NCI-H146 (cell line): ENCODE results near the gene TSPAN33.
"Not testable (repeated sequence)": the region's sequence is repeated elsewhere in the genome, so short reads cannot be mapped to it uniquely, and the experiment has no call there.

ENCODE experiments used
- DNase-seq: peaks from one replicate; lab custom pipeline; 2025; lab: John Stamatoyannopoulos, UW

TSPAN33 gene

DNA sequence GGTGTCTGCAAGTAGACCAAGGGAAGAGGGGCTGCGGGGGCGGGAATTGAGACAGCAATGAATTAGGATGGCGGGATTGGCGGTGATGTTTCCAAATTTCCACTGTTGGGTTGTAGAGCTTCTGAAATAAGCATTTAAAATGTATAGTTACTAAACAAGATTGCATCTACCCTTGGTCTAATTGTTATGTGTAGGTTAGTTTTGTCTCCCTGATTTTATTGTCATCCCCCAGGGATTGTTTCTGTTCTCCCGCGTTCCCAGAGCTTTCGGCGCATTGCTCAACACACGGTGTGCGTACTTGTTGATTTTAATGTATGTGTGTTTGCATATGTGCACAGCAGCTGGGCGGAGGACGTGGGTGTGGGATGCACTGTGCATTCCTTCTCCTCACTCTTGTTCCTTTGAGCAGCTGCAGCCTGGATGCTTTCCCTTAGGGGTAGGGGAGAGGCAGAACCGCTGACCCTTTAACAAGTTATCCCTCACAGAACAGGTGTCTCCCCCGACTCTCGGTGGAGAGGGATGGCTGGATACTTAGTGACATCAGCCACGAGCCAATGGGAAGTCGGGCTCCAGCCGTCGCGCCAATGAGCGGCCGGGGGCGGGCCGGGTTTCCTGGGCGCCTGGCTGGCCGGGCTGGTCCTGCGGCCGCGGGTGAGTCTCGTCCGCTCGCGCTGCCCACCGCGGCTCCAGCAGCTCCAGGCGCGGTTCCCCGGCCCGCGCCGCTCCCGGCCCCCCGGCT, at the start of gene TSPAN33:
TSS of gene TSPAN33 (plus strand) at position 613 of the 739 bp plus-strand sequence. CDS start 274 bp downstream, outside the sequence.
- DNase-seq, result peak; percentile 87

GRCh38 chr7:129095258-129095657, 49.2 kb upstream of the TSPAN33 start:
- no peak for DNase-seq

DNA sequence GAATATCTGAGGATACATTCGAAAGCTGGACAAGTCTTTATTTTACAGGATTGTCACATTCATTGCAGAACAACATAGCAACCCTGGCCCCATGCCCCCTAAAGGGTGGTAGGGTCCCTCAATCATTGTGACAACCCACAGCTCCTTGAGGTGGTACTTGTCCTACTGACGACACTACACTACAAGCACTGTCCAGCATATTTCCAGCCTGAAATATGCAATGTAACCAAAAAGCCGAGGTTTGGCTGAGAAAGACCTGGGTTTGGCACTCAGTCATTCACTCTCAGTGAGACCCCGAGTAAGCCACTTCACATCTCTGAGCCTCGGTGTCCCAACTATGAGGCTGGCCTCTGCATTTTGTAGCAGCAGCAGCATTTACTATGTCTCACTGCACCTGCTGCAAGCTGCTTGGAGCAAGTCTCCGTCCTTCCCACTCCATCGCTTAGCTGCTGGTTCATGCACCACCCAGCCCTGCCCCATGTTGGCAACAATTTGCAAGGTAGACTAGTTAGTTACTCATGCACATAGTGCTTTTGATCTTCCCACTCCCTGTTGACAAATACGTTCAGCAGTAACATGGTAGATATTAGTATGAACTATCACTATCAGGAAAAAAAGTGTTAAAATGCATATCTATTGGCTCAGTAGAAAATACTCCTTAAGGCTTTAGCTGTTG, 46.0 kb upstream of the TSPAN33 start:
- no peak for DNase-seq

GRCh38 chr7:129100827-129101166, 43.7 kb upstream of the TSPAN33 start:
- no peak for DNase-seq

- no peak for DNase-seq
Measured at GRCh38 chr7:129101746-129102145, 42.8 kb upstream of the TSPAN33 start.

- no peak for DNase-seq
Measured at GRCh38 chr7:129103561-129104324, 40.8 kb upstream of the TSPAN33 start.

DNA sequence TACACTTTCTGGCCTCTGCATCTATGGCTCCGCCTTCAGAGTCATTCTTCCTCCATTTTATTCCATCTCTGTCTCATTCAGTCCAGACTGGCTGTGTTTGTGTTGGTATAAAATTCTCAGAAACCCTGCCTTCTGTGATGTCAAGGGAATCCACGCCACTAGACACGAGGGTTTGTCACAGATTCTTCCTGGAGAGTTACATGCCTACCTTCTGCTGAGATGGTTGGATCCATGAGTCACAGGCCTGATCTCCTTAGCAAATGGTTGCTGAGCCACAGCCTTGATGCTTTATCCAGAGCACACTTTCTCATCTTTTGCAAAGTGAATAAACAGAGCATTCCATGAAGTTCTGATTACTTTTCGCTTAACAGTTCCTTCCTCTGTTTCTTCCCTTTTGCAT, 35.9 kb upstream of the TSPAN33 start:
- no peak for DNase-seq

GRCh38 chr7:129110258-129110981, 34.1 kb upstream of the TSPAN33 start:
- peak; percentile 76 for DNase-seq

- no peak for DNase-seq
Measured at GRCh38 chr7:129110982-129111376, 33.5 kb upstream of the TSPAN33 start.

DNA sequence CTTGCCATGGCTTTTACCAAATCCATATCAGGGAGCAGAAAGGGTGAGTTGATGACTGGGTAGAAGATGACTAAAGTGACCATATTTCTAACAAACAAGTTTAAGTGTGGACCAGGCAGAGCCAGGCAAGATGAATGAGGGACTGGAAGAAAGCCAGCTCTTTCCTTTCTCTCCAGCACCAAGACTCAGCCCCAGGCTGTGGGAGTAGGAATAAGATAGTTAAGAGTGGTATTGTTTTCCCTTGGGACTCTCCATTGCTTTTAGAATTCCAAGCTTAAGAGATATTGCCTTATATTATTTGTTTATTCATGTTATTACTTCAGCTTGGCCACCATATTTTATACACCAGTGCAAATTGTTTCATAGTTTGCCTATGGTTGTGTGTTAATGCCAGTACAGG, 28.8 kb upstream of the TSPAN33 start:
- no peak for DNase-seq

GRCh38 chr7:129118182-129118581, 26.3 kb upstream of the TSPAN33 start:
- DNase-seq, result no peak

- DNase-seq, result no peak
Measured at GRCh38 chr7:129118976-129119375, 25.5 kb upstream of the TSPAN33 start.

GRCh38 chr7:129121501-129122077, 22.9 kb upstream of the TSPAN33 start:
- not testable (repeated sequence) for DNase-seq

DNA sequence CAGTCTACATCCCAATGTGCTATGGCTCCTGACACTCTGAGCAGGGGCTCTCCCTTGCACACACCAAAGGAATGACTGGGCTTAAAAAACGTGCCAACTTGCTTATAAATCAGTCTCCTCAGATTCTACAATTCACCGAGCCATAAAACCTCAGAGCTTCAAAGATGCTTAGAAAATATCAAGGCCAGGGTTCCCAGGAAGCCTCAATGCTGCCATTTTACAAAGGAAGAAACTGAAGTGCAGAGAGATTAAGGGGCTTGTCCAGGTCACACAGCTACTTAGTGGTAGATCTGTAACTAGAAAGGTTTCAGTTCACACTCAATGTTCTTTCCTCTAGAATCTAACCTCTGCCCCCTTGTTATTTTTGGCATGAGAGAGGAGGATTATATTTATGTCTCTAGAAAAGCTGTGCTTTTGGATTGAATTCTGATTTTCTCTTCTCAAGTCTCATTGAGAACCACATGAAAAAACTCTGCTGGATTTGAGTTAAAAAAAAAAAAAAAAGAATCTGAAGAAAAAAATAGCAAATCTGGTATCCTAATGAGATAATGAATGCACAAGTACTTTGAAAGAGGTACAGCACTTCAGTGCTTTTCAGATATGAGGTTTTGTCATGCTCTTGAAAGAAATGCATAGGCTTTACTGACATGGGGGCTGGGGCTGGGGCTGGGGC, 22.3 kb upstream of the TSPAN33 start:
- no peak for DNase-seq

DNA sequence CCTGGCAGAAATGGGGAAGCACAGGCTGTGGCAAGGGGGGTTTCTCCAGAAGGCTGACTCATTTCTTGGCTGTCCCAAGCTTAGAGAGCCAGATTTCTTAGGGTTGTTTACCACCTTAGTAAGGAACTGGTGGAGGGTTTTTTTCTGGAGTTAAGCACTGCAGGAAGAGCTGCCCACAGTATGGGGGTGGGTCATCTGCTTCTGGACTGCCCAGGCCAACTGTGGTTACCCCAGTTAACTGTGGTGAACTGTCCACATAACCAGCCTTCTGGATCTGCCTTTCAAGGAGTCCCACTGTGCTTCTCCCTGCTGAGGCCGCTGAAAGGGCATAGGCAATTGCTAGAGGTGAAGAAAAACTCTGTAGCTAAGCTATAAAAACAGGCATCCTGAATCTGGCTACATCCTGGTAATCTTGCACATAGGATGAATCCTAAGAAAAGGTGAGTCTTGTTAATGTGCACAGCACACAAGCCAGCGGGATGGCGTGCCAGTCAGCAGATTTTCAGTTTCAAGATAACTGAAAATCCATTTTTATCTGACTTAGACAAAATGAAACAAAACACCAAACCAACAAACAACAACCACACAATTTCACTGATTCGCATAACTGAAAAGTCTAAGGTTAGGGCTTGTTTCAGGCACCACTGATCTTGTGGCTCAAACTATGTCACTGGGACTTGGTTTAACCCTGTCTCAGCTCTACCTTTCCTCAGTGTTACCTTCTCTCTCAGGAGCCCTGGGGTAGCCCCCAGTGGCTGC, 21.6 kb upstream of the TSPAN33 start:
- no peak for DNase-seq

- no peak for DNase-seq
Measured at GRCh38 chr7:129123510-129123857, 21.0 kb upstream of the TSPAN33 start.

DNA sequence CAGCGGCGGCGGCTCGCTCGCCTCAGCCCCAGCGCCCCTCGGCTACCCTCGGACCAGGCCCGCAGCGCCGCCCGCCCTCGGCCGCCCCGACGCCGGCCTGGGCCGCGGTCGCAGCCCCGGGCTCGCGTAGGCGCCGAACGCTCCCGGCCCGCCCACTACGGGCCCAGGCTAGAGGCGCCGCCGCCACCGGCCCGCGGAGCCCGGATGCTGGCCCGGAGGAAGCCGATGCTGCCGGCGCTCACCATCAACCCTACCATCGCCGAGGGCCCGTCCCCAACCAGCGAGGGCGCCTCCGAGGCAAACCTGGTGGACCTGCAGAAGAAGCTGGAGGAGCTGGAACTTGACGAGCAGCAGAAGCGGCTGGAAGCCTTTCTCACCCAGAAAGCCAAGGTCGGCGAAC, 18.2 kb upstream of the TSPAN33 start:
- DNase-seq, result no peak

DNA sequence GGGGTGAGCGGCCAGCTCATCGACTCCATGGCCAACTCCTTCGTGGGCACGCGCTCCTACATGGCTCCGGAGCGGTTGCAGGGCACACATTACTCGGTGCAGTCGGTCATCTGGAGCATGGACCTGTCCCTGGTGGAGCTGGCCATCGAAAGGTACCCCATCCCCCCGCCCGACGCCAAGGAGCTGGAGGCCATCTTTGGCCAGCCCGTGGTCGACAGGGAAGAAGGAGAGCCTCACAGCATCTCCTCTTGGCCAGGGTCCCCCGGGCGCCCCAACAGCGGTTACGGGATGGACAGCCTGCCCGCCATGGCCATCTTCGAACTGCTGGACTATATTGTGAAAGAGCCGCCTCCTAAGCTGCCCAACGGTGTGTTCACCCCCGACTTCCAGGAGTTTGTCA, 17.4 kb upstream of the TSPAN33 start:
- DNase-seq, result no peak

DNA sequence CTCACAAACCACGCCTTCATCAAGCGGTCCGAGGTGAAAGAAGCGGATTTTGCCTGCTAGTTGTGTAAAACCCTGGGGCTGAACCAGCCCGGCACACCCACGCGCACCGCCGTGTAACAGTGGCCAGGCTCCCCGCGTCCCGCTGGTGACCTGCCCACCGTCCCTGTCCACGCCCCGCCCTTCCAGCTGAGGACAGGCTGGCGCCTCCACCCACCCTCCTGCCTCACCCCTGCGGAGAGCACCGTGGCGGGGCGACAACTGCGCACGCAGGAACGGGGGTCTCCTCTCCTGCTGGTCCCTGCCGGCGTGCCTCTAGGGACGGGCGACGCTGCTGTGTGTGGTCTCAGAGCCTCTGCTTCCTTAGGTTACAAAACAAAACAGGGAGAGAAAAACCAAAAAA, 16.9 kb upstream of the TSPAN33 start:
- no peak for DNase-seq

DNA sequence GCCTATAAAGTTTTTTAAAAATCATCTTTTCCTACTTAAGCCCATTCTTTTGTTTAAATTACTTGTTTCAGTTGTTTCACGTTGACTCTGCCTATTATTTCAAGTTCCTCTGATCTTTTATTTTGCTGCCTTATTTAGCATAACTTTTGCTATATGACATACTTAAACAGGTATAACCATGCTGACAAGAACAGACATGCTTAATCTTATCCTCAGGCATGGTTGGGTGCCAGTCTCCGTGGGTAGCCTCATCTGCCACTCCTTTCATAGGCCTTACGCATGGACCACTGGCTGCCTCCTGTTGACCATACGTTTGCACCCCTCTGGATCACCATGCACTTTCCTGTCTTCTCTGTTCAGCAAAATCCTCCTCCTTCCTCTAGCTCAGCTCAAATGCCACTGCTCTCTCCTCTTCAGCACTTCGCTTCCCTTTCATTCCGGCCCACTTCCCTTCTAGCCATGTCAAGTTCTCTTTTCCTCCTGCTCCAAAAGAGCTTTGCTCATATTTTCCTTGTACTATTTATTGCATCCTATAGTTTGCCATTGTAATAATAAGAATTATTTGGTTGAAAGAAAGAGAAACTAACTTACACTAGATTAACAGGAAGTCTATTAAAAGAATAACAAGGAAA, 10.0 kb upstream of the TSPAN33 start:
- no peak for DNase-seq
